HG03159 (cell line): ENCODE measurements around the gene CLDN6.
A peak's percentile ranks its signal among the peaks of the same experiment; 100 is the strongest.

Source experiments
- ATAC-seq: cut with Tn5 transposase; IDR thresholded peaks from one replicate; pipeline ENCODE4 v1.9.1; 2021; ENCODE audit warnings: mild to moderate bottlenecking, moderate library complexity; ENCODE audit not compliant: unreplicated experiment

The CLDN6 gene

GRCh38 chr16:2974319-2975056 is 43.5 kb downstream of the CLDN6 start:
- ATAC-seq = no peak

- ATAC-seq = no peak
These were observed 44.2 kb downstream of the CLDN6 start for GRCh38 chr16:2973605-2974318.

- no peak for ATAC-seq
These were observed 44.9 kb downstream of the CLDN6 start for GRCh38 chr16:2973093-2973492.

GRCh38 chr16:2971985-2972784 is 45.8 kb downstream of the CLDN6 start:
- ATAC-seq = no peak

GRCh38 chr16:2971134-2971984 is 46.6 kb downstream of the CLDN6 start:
- no peak for ATAC-seq

GRCh38 chr16:2970563-2970962 is 47.4 kb downstream of the CLDN6 start:
- no peak for ATAC-seq

- no peak for ATAC-seq
These were observed 48.1 kb downstream of the CLDN6 start for GRCh38 chr16:2969545-2970521.

- ATAC-seq = peak; percentile 66
These were observed 49.0 kb downstream of the CLDN6 start, which contains the start of gene PAQR4 for GRCh38 chr16:2968738-2969544. Gene PAQR4, plus strand, starts transcription at chr16:2969348. Its CDS starts 327 bp downstream, at chr16:2969675.

GRCh38 chr16:2968368-2968737 is 49.6 kb downstream of the CLDN6 start:
- ATAC-seq = no peak

- ATAC-seq = no peak
These were observed 50.2 kb downstream of the CLDN6 start for GRCh38 chr16:2967721-2968161.

- no peak for ATAC-seq
These were observed 50.8 kb downstream of the CLDN6 start for GRCh38 chr16:2967211-2967631.

- ATAC-seq = no peak
These were observed 51.2 kb downstream of the CLDN6 start for GRCh38 chr16:2966808-2967191.

- ATAC-seq = no peak
These were observed 51.8 kb downstream of the CLDN6 start for GRCh38 chr16:2966043-2966807.
